Fibroblast of lung (primary cell): ENCODE data around the gene ZKSCAN4.

Source experiments
- EZH2 ChIP-seq: IDR thresholded peaks from 2 replicates; pipeline ENCODE4 v1.5.1; 2012; ENCODE audit warnings: low read length, control low read depth, mild to moderate bottlenecking; ENCODE audit errors: missing control alignments
- TF ChIP-seq, protein P1 (sequence below), 2 donors: IDR thresholded peaks in 1 of 2; conservative IDR thresholded peaks in 1 of 2; 1 replicate in 1 of 2; 2 replicates in 1 of 2; pipeline ENCODE4 v1.5.1; 2011 to 2012; ENCODE audit warnings: low read length in 2 of 2, control low read depth in 1 of 2, inconsistent platforms in 1 of 2, low read depth in 1 of 2, mild to moderate bottlenecking in 1 of 2

DNA sequence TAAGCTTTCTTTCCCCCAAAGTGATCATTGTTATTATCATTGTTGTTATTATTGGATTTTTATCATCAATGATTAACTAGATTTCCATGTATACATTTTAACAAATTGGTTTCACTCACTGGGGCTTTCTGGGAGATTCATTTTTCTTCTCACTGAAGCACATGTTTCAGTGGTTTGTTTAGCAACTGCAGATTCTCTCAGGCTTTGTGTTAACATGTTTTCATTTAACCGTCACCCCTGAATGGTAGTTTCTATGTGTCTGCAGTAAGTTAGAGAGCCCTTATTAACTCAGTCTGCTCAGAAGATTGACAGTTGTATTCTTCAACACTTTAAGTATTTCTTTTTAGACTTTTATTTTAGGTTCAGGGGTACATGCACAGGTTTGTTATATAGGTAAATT lies 12.4 kb downstream of the ZKSCAN4 start:
- TF ChIP-seq EZH2, result no peak
- TF ChIP-seq, protein P1, sequence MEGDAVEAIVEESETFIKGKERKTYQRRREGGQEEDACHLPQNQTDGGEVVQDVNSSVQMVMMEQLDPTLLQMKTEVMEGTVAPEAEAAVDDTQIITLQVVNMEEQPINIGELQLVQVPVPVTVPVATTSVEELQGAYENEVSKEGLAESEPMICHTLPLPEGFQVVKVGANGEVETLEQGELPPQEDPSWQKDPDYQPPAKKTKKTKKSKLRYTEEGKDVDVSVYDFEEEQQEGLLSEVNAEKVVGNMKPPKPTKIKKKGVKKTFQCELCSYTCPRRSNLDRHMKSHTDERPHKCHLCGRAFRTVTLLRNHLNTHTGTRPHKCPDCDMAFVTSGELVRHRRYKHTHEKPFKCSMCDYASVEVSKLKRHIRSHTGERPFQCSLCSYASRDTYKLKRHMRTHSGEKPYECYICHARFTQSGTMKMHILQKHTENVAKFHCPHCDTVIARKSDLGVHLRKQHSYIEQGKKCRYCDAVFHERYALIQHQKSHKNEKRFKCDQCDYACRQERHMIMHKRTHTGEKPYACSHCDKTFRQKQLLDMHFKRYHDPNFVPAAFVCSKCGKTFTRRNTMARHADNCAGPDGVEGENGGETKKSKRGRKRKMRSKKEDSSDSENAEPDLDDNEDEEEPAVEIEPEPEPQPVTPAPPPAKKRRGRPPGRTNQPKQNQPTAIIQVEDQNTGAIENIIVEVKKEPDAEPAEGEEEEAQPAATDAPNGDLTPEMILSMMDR (conservative IDR thresholded peaks at IDR 0.05 in 1 of 2, IDR thresholded peaks at IDR 0.05 in 1 of 2; ENCODE audit: low read depth in 1 of 2, low read length in 2 of 2), result no peak
